Measurements from ENCODE around the gene RERGL. TPM values are rescaled to one million over a fixed set of nuclear protein-coding genes. Genes with fewer than 3 reads are reported as not detected.

Gene RERGL
- total and polyA plus RNA-seq, 4 donors, result 0.19 to 1.2 (median 0.82) TPM

- Histone ChIP-seq H3K27me3 (ENCODE audit: control insufficient read depth in 4 of 4, insufficient read depth in 4 of 4, low read length in 3 of 4) (no peaks in the 10 kb centered on the region), H3K36me3 (ENCODE audit: control insufficient read depth in 4 of 4, insufficient read depth in 3 of 4, low read depth in 1 of 4, low read length in 3 of 4) (no peaks in the 10 kb centered on the region), H3K27ac (ENCODE audit: low read depth in 1 of 2, low read length in 2 of 2) (no peak overlapping the region), H3K9me3 (ENCODE audit: control insufficient read depth in 4 of 4, low read length in 3 of 4) (no peaks in the 10 kb centered on the region), H3K4me3 (ENCODE audit: low read depth in 1 of 3, low read length in 3 of 3) (no peak overlapping the region), H3K4me1 (ENCODE audit: control insufficient read depth in 4 of 4, insufficient read depth in 4 of 4, low read length in 3 of 4) (no peaks in the 10 kb centered on the region), H3K9ac (ENCODE audit: low read depth in 1 of 2, low read length in 2 of 2) (no peak overlapping the region)
- no peak for TF ChIP-seq ATF3 (IDR thresholded peaks at IDR 0.05)
- TF ChIP-seq RXRA (IDR thresholded peaks at IDR 0.05), result no peak
- no peak for TF ChIP-seq FOXA1 (IDR thresholded peaks at IDR 0.05)
- no peak for TF ChIP-seq CTCF (IDR thresholded peaks at IDR 0.05; ENCODE audit: low read depth, low read length, missing input control)
- TF ChIP-seq REST (IDR thresholded peaks at IDR 0.05), result no peak
- TF ChIP-seq HNF4A (conservative IDR thresholded peaks at IDR 0.05), result no peak
- no peak for TF ChIP-seq NR2F2 (IDR thresholded peaks at IDR 0.05)
- no peak for TF ChIP-seq GABPA (IDR thresholded peaks at IDR 0.05 in 1 of 2, conservative IDR thresholded peaks at IDR 0.05 in 1 of 2)
- no peak for TF ChIP-seq SP1 (IDR thresholded peaks at IDR 0.05)
- no peak for TF ChIP-seq YY1 (IDR thresholded peaks at IDR 0.05)
- TF ChIP-seq HNF4G (IDR thresholded peaks at IDR 0.05), result no peak
- no peak for TF ChIP-seq JUND (IDR thresholded peaks at IDR 0.05)
- TF ChIP-seq RAD21 (IDR thresholded peaks at IDR 0.05), result no peak
- no peak for TF ChIP-seq TAF1 (conservative IDR thresholded peaks at IDR 0.05)
- no peak for TF ChIP-seq ZBTB33 (IDR thresholded peaks at IDR 0.05)
- DNase-seq (ENCODE audit: low spot score), result no peak
- WGBS, result 76% methylated on average over 3 of the region's 3 CpGs
Measured at GRCh38 chr12:18135086-18135485, 45.1 kb upstream of the RERGL start.

- no peaks in the 10 kb centered on the region for H3K36me3 ChIP-seq (ENCODE audit: control insufficient read depth in 4 of 4, insufficient read depth in 3 of 4, low read depth in 1 of 4, low read length in 3 of 4)
- 85% methylated on average over 5 of the region's 5 CpGs for WGBS
- no peak for TF ChIP-seq HNF4G (IDR thresholded peaks at IDR 0.05)
- TF ChIP-seq REST (IDR thresholded peaks at IDR 0.05), result no peak
- no peak for TF ChIP-seq CTCF (IDR thresholded peaks at IDR 0.05; ENCODE audit: low read depth, low read length, missing input control)
- no peak for TF ChIP-seq HNF4A (conservative IDR thresholded peaks at IDR 0.05)
- no peak for TF ChIP-seq MAX (IDR thresholded peaks at IDR 0.05)
- TF ChIP-seq FOXA2 (IDR thresholded peaks at IDR 0.05), result no peak
- no peak for TF ChIP-seq EGR1 (IDR thresholded peaks at IDR 0.05; ENCODE audit: low read depth in 2 of 2)
- no peak for TF ChIP-seq GABPA (IDR thresholded peaks at IDR 0.05 in 1 of 2, conservative IDR thresholded peaks at IDR 0.05 in 1 of 2)
- no peak for TF ChIP-seq RXRA (IDR thresholded peaks at IDR 0.05)
- no peak for TF ChIP-seq YY1 (IDR thresholded peaks at IDR 0.05)
- no peak for TF ChIP-seq JUND (IDR thresholded peaks at IDR 0.05)
- peaks cover 0 to 9% (median 3%) of the 10 kb centered on the region in 4 donors for H3K9me3 ChIP-seq (ENCODE audit: control insufficient read depth in 4 of 4, low read length in 3 of 4)
- H3K9ac ChIP-seq (ENCODE audit: low read depth in 1 of 2, low read length in 2 of 2), result no peak overlapping the region
- H3K27me3 ChIP-seq (ENCODE audit: control insufficient read depth in 4 of 4, insufficient read depth in 4 of 4, low read length in 3 of 4), result no peaks in the 10 kb centered on the region
- H3K4me1 ChIP-seq (ENCODE audit: control insufficient read depth in 4 of 4, insufficient read depth in 4 of 4, low read length in 3 of 4), result no peaks in the 10 kb centered on the region
- H3K27ac ChIP-seq (ENCODE audit: low read depth in 1 of 2, low read length in 2 of 2), result no peak overlapping the region
- H3K4me3 ChIP-seq (ENCODE audit: low read depth in 1 of 3, low read length in 3 of 3), result no peak overlapping the region
- no peak for DNase-seq (ENCODE audit: low spot score)
Measured at GRCh38 chr12:18130851-18131250, 40.9 kb upstream of the RERGL start.
